ENCODE data around the gene GTF2F2.

The GTF2F2 gene

GRCh38 chr13:45200701-45201232 lies 80.5 kb downstream of the GTF2F2 start, which contains the start of gene KCTD4:
TSS of gene KCTD4 (minus strand) at chr13:45201045. CDS start at chr13:45194567, 6,478 bp downstream.
- Histone ChIP-seq H3K4me3 (ENCODE audit: low read depth in 1 of 2, low read length in 1 of 2) (no peak within 1 kb of the TSS), H3K4me1 (ENCODE audit: control insufficient read depth in 1 of 2, insufficient read depth in 1 of 2, low read depth in 1 of 2, low read length in 1 of 2) (peaks cover 14 to 18% of the 10 kb centered on the region in 2 experiments), H3K27ac (no peak within 1 kb of the TSS), H3K9me3 (no peaks in the 10 kb centered on the region), H3K36me3 (no peaks in the 10 kb centered on the region), H3K27me3 (no peaks in the 10 kb centered on the region)
- no peak for TF ChIP-seq CTCF (IDR thresholded peaks at IDR 0.05)

GRCh38 chr13:45205124-45205523 lies 84.8 kb downstream of the GTF2F2 start:
- peaks cover 11% of the 10 kb centered on the region for H3K36me3 ChIP-seq
- no peak overlapping the region for H3K27ac ChIP-seq
- peaks cover 7 to 16% of the 10 kb centered on the region in 2 experiments for H3K4me1 ChIP-seq (ENCODE audit: control insufficient read depth in 1 of 2, insufficient read depth in 1 of 2, low read depth in 1 of 2, low read length in 1 of 2)
- no peaks in the 10 kb centered on the region for H3K27me3 ChIP-seq
- H3K4me3 ChIP-seq (ENCODE audit: low read depth in 1 of 2, low read length in 1 of 2) = no peak overlapping the region
- TF ChIP-seq CTCF (IDR thresholded peaks at IDR 0.05) = no peak
- no peaks in the 10 kb centered on the region for H3K9me3 ChIP-seq

- Histone ChIP-seq H3K27me3 (no peaks in the 10 kb centered on the region), H3K36me3 (peaks cover 14% of the 10 kb centered on the region), H3K27ac (no peak overlapping the region), H3K4me1 (ENCODE audit: control insufficient read depth in 1 of 2, insufficient read depth in 1 of 2, low read depth in 1 of 2, low read length in 1 of 2) (peaks cover 0 to 8% of the 10 kb centered on the region in 2 experiments), H3K9me3 (no peaks in the 10 kb centered on the region), H3K4me3 (ENCODE audit: low read depth in 1 of 2, low read length in 1 of 2) (no peak overlapping the region)
- TF ChIP-seq CTCF (IDR thresholded peaks at IDR 0.05) = no peak
Measured at GRCh38 chr13:45206340-45206739, 86.0 kb downstream of the GTF2F2 start.

- no peaks in the 10 kb centered on the region for H3K27me3 ChIP-seq
- peaks cover 14% of the 10 kb centered on the region for H3K36me3 ChIP-seq
- peaks cover 0 to 8% of the 10 kb centered on the region in 2 experiments for H3K4me1 ChIP-seq (ENCODE audit: control insufficient read depth in 1 of 2, insufficient read depth in 1 of 2, low read depth in 1 of 2, low read length in 1 of 2)
- H3K9me3 ChIP-seq = no peaks in the 10 kb centered on the region
- no peak overlapping the region for H3K27ac ChIP-seq
- no peak for TF ChIP-seq CTCF (IDR thresholded peaks at IDR 0.05)
- H3K4me3 ChIP-seq (ENCODE audit: low read depth in 1 of 2, low read length in 1 of 2) = no peak overlapping the region
Measured at GRCh38 chr13:45207319-45207718, 87.0 kb downstream of the GTF2F2 start.

GRCh38 chr13:45208132-45208531 lies 87.8 kb downstream of the GTF2F2 start:
- H3K27ac ChIP-seq = no peak overlapping the region
- H3K4me1 ChIP-seq (ENCODE audit: control insufficient read depth in 1 of 2, insufficient read depth in 1 of 2, low read depth in 1 of 2, low read length in 1 of 2) = peaks cover 0 to 8% of the 10 kb centered on the region in 2 experiments
- TF ChIP-seq CTCF (IDR thresholded peaks at IDR 0.05) = no peak
- no peak overlapping the region for H3K4me3 ChIP-seq (ENCODE audit: low read depth in 1 of 2, low read length in 1 of 2)
- peaks cover 14% of the 10 kb centered on the region for H3K36me3 ChIP-seq
- H3K9me3 ChIP-seq = no peaks in the 10 kb centered on the region
- H3K27me3 ChIP-seq = no peaks in the 10 kb centered on the region

Measured in neutrophil (primary cell).